Measurements from ENCODE around the gene IFITM1. TPM values are rescaled to one million over a fixed set of nuclear protein-coding genes. Genes with fewer than 3 reads are reported as not detected.
"Not testable (repeated sequence)": the region's sequence is repeated elsewhere in the genome, so short reads cannot be mapped to it uniquely, and the experiment has no call there.

Gene IFITM1
- total RNA-seq, 1 donor from 2014 or later = 53.5 TPM

DNA sequence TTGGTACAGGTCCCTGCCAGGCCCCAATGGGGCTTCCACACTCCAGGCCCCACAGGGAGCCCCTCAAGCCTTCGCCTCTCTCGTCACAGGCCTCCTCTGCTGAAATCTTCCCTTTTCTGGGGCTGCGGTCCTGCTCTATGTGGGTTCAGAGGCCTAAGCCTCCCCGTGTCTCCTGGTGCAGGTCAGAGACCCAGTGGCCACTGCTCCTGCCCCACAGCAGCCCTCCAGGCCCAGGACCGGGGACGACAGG is 12.7 kb downstream of the IFITM1 start:
- DNase-seq (ENCODE audit: low read depth) = no peak

DNA sequence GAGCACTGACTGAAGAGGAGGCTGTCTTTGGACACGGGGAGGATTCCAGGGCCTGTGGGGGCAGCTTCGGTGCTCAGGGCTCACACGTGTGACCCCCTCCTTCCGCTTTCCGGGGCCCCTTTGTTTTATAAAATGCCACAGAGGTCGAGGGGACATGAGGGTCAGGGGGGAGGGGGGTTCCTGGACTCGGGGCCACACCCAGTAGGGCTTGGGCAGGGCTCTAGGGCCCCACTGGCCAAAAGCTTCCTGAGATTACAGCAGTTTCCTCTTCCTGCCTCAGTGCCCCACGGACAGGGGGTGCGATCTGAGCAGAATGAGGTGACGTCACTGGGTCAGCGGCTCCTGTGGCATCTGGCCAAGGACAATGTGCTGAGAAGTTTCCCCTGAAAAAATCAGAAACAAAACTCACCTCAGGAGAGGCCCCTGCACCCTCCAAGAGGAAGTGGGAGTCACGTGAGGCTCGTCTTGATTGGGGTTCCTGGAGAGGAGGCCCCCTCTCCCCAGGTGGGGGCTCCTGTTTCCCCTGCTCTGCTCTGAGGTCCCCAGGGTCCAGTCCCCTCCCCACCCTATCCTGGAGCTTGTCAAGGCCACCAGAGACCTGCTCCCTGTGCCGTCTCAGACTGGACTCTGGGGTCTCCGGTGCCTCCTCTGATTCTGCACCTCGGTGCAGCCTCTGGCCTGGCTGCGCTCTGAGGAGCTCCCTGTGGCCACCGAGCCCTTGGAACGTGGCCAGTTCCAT is 13.2 kb downstream of the IFITM1 start:
- DNase-seq (ENCODE audit: low read depth) = peak; percentile 54

GRCh38 chr11:327581-327923 is 13.7 kb downstream of the IFITM1 start:
- DNase-seq (ENCODE audit: low read depth) = peak; percentile 27

DNA sequence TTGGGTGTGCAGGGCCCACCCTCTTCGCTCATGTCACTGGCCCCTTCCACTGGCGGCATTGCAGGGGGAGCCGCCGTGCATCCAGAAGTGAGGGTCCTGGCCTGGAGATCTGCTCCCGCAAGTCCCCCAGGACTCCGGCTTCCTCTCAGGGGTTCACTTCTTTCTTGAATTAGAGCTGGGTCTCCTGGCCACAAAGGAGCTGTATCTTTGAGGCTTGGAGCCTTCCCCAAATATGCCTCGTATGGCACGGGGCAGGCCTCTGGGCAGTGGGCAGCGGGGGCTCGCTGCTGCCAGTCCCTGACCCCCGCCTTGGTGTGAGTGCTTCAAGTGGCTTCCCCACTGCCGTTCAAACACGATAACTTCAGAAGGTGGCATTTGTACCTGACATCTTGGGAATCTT is 14.2 kb downstream of the IFITM1 start:
- no peak for DNase-seq (ENCODE audit: low read depth)

- not testable (repeated sequence) for DNase-seq (ENCODE audit: low read depth)
Measured at GRCh38 chr11:328516-329100, 14.8 kb downstream of the IFITM1 start.

DNA sequence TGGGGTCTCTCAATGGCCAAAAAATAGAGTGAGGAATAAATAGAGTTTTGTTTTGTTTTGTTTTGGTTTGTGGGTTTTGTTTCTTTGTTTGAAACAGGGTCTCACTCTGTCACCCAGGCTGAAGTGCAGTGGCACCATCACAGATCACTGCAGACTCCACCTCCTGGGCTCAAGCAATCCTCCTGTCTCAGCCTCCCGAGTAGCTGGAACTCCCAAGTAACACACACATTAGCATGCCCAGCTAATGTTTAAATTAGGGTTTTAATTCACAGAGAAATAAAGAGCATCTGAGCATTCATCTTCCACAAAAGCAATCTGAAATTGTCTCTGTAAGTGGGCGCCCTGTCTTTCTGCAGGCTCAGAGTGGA is 16.0 kb downstream of the IFITM1 start:
- DNase-seq (ENCODE audit: low read depth) = no peak

- DNase-seq (ENCODE audit: low read depth) = no peak
Measured at GRCh38 chr11:330307-330693, 16.5 kb downstream of the IFITM1 start.

DNA sequence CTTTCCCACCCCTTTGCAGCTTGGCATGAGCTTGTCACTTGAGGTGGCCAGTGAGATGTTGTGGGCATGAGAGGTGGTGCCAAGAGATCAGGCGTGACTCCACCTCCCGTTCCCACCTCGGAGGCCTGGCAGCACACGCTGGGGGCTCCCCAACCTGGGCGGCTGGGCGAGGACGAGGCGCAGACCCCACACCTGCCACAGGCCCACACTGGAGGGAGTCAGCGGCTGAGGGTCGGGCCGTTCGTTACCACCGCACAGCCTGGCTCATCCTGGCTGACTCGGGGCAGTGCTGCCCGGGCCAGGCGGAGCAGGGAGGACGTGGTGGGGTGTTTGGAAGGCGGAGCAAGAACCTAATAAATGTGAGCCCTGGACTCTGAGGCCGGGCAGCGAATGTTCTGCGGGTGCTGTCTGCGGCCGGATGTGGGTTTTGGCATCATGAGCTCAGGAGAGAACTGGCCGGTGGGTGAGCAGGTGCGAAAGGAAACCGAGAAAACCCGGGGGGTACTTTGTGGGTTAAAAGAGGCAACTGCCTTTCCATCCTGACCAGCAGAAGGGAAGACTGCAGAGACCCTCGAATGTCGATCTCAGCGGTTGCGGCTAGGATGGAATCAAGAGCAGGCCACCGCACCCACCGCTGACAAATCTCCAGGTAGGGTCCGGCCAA is 17.0 kb downstream of the IFITM1 start:
- no peak for DNase-seq (ENCODE audit: low read depth)

DNA sequence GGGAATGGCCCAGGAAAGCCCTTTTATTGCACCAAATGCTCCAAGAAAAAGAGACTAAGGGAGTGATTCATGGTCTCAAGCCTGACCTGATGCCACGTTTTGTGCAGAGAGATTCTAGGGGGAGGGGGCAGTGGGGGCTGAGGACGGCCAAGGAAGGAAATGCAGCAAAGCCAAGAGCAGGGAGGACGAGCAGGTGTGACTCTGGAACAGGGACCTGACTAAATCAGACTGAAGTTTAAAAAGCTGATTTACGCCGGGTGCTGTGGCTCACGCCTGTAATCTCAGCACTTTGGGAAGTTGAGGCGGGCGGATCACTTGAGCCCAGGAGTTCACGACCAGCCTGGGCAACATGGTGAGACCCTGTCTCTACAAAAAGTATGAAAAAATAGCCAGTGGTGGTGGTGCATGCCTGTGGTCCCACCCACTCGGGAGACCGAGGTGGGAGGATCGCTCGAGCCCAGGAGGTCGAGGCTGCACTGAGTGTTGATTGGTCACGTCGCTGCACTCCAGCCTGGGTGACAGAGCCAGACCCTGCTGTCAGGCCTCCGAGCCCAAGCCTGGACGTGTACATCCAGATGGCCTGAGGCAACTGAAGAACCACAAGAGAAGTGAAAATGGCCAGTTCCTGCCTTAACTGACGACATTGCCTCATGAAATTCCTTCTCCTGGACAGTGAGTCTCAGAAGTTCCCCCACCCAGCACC is 17.7 kb downstream of the IFITM1 start:
- no peak for DNase-seq (ENCODE audit: low read depth)

DNA sequence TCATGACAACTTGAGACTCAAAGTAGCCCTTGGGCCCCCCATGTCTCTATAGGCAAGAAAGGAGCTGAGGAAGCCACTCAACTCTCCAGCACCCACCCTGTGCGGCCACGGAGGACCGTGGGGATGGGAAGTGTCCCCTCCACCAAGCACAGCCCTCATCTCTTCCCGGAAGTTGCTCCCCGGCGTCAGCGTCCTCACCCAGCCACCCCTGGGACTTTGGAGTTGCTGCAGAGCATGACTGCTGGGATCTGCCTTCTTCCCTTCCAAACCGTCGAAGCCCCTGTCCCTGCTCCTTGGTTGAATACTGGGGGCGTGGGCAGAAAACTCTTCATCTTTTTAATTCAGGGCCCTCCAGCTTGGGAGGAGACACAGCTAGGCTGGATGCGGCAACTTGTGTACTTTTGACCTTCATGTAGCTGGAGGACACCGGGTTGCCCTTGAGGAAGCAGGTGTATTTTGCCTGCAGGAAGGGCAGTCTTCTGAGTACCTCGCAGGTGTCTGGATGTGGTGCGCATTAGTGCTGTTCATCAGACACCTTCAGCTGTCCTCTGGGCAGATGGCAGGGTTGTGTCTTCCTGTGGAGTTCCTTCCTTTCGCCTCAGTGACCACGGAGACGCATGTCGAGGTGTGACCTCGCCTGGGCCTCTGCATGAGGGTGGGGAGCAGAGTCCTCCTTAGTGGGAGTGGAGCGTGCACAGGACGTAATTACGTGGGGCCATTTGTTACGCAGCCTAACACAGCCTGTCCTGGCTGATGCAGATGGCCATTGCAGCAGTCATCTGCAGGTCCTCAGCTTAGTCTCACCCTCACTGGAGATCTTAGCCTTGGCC is 19.0 kb downstream of the IFITM1 start:
- DNase-seq (ENCODE audit: low read depth) = no peak

GRCh38 chr11:333616-334263 is 19.9 kb downstream of the IFITM1 start:
- not testable (repeated sequence) for DNase-seq (ENCODE audit: low read depth)

DNA sequence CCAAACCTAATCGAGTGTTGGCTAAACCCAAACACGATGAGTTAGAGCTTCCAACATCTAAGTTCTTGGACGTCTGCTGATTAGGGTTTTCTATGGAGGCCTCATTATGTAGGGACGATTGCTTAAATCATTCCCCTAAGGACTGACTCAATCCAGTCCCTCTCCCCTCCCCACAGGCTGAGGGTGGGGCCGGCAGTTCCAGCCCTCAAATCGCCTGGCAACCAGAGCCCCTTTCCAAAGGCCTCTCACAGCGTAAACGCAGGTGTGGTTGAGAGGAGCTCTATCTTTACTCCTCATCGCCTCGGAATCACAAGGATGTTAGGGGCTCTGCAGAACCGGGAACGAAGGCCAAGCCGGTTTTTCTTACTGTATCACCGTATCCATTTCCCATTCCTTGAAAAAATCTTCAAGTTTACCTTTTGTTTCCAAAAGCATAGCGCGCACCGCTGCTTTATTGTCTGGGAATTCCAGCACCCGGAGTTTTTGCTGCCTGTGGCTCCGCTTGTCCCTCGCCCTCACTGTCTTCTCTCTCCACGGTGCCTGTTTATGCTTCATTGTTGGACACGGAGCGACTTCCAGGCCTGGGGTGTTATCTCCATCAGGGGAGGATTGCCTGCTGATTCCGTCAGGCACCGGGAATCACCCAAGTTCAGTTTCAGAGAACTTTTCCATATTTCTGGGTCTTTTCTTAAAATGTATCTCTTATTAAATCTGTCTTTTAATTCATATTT is 20.6 kb downstream of the IFITM1 start:
- no peak for DNase-seq (ENCODE audit: low read depth)

- DNase-seq (ENCODE audit: low read depth) = no peak
Measured at GRCh38 chr11:335779-336658, 22.2 kb downstream of the IFITM1 start.

GRCh38 chr11:336659-337198 is 22.9 kb downstream of the IFITM1 start:
- no peak for DNase-seq (ENCODE audit: low read depth)

- DNase-seq (ENCODE audit: low read depth) = no peak
Measured at GRCh38 chr11:337711-338110, 23.9 kb downstream of the IFITM1 start.

- no peak for DNase-seq (ENCODE audit: low read depth)
Measured at GRCh38 chr11:339963-340362, 26.1 kb downstream of the IFITM1 start.

DNA sequence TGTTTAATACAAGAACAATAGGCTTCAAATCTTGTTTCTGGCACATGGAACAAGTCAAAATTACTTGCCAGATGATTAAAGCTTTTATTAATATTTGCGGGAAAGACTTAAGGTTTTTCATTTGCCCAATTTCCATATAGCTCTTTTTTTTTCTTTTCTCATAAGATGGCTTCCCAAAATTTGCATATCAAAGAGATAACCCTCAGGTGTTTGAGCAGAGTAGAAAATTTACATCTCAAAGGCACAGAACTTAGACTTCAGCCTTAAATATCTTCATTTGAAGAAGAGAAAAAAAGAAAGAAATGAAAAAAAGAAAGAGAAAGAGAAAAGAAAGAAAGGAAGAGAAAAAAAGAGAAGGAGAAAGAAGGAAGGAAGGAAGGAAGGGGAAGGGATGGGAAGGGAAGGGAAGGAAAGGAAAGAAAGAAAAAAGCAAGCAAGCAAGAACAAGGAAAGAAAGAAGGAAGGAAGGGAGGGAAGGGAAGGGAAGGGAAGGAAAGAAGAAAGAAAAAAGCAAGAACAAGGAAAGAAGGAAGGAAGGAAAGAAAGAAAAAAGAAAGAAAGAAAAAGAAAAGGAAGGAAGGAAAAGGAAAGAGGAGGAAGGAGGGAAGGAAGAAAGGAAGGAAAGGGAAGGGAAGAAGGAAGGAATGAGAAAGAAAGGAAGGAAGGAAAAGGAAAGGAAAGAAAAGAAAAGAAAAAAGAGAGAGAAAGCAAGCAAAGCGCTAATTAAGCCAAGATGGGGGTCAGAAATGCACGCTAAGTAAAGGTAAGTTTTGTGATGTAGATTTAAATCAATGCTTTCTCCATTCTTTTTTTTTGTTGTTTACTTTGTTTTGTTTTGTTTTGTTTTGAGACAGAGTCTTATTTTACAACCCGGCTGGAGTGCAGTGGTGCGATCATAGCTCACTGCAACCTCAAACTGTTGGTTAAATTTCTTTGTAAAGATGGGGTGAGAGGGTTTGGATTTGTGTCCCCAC is 27.0 kb downstream of the IFITM1 start:
- DNase-seq (ENCODE audit: low read depth) = no peak

- DNase-seq (ENCODE audit: low read depth) = no peak
Measured at GRCh38 chr11:342328-342727, 28.5 kb downstream of the IFITM1 start.
